HEK293 (cell line): ENCODE measurements around the gene KIRREL3.

Experiments
- CTCF ChIA-PET: fragments of 350-600 bp; formaldehyde crosslinking; extraction: SDS; loops from one replicate; lab custom pipeline; 2021; ENCODE audit warnings: antibody characterized with exemption; lab: Yijun Ruan, JAX
- POLR2A ChIA-PET: fragments of 300-600 bp; formaldehyde crosslinking; extraction: SDS; loops from one replicate; lab custom pipeline; 2020; ENCODE audit warnings: antibody characterized with exemption, inconsistent platforms; lab: Yijun Ruan, JAX
- H3K27ac ChIP-seq: fragments of 200-500 bp; sonication (Bioruptor generic); 2 replicates; pipeline ENCODE4 v1.5.1; 2014; ENCODE audit warnings: low read depth, low read length, control low read depth, inconsistent platforms; ENCODE audit errors: extremely low read depth
- H3K36me3 ChIP-seq, 2 experiments: fragments of 200-500 bp in 1 of 2; sonication (Bioruptor generic) in 1 of 2; 1 replicate in 1 of 2; 2 replicates in 1 of 2; pipeline ENCODE4 v1.5.1; 2014 to 2017; ENCODE audit warnings: inconsistent platforms in 2 of 2, low read length in 2 of 2; ENCODE audit not compliant: control insufficient read depth in 2 of 2, insufficient read depth in 1 of 2
- H3K4me1 ChIP-seq: fragments of 200-500 bp; sonication (Bioruptor generic); 2 replicates; pipeline ENCODE4 v1.5.1; 2014; ENCODE audit warnings: mild to moderate bottlenecking, low read length, inconsistent platforms; ENCODE audit not compliant: control insufficient read depth, insufficient read depth
- H3K4me3 ChIP-seq: 2 replicates; pipeline ENCODE4 v1.5.1; 2011; ENCODE audit warnings: low read depth, mild to moderate bottlenecking, control low read depth, low read length, moderate library complexity
- H3K9me3 ChIP-seq: fragments of 200-500 bp; sonication (Bioruptor generic); 2 replicates; pipeline ENCODE4 v1.5.1; 2014; ENCODE audit warnings: low read depth, low read length, inconsistent platforms; ENCODE audit not compliant: control insufficient read depth, insufficient read depth
- EGR2 ChIP-seq: fragments of 450-650 bp; formaldehyde crosslinking; IDR thresholded peaks from 2 replicates; pipeline ENCODE4 v1.5.1; 2016; ENCODE audit warnings: low read depth, missing biosample characterization, missing genetic modification characterization
- IKZF3 ChIP-seq: fragments of 450-650 bp; IDR thresholded peaks from 2 replicates; pipeline ENCODE4 v1.5.0; 2018; ENCODE audit warnings: missing biosample characterization, mild to moderate bottlenecking, missing genetic modification characterization, moderate library complexity
- PBX3 ChIP-seq: sonication (generic); formaldehyde crosslinking; IDR thresholded peaks from 2 replicates; pipeline ENCODE4 v1.8.1; 2022; ENCODE audit warnings: mild to moderate bottlenecking, moderate library complexity, missing genetic modification reagents
- SP7 ChIP-seq: fragments of 450-650 bp; formaldehyde crosslinking; IDR thresholded peaks from 2 replicates; pipeline ENCODE4 v1.5.1; 2016; ENCODE audit warnings: missing biosample characterization, missing genetic modification characterization
- ZBTB1 ChIP-seq: fragments of 450-650 bp; formaldehyde crosslinking; IDR thresholded peaks from 2 replicates; pipeline ENCODE4 v1.5.1; 2016; ENCODE audit warnings: missing biosample characterization, missing genetic modification characterization
- ZBTB20 ChIP-seq: fragments of 450-650 bp; formaldehyde crosslinking; IDR thresholded peaks from 2 replicates; pipeline ENCODE4 v1.5.1; 2016; ENCODE audit warnings: missing biosample characterization, missing genetic modification characterization
- ZEB2 ChIP-seq: fragments of 450-650 bp; formaldehyde crosslinking; IDR thresholded peaks from 2 replicates; pipeline ENCODE4 v1.5.1; 2016; ENCODE audit warnings: missing biosample characterization, missing genetic modification characterization
- ZNF138 ChIP-seq: fragments of 450-650 bp; formaldehyde crosslinking; IDR thresholded peaks from 2 replicates; pipeline ENCODE4 v1.5.1; 2016; ENCODE audit warnings: missing biosample characterization, missing genetic modification characterization, borderline replicate concordance
- ZNF169 ChIP-seq: fragments of 450-650 bp; formaldehyde crosslinking; IDR thresholded peaks from 2 replicates; pipeline ENCODE4 v1.5.1; 2016; ENCODE audit warnings: missing biosample characterization, missing genetic modification characterization
- ZNF2 ChIP-seq: fragments of 450-650 bp; formaldehyde crosslinking; IDR thresholded peaks from 2 replicates; pipeline ENCODE4 v1.5.1; 2016; ENCODE audit warnings: missing biosample characterization, missing genetic modification characterization
- ZNF223 ChIP-seq: fragments of 450-650 bp; formaldehyde crosslinking; IDR thresholded peaks from 2 replicates; pipeline ENCODE4 v1.5.1; 2016; ENCODE audit warnings: missing biosample characterization, missing genetic modification characterization
- ZNF274 ChIP-seq, 2 experiments: fragments of 200-500 bp in 1 of 2; fragments of 450-650 bp in 1 of 2; sonication (Bioruptor generic) in 1 of 2; formaldehyde crosslinking in 1 of 2; IDR thresholded peaks; 2 replicates each; pipeline versions ENCODE4 v1.5.1 to v1.6.1; 2014 to 2016; ENCODE audit warnings: borderline replicate concordance in 1 of 2, inconsistent platforms in 1 of 2, low read length in 1 of 2, missing biosample characterization in 1 of 2, missing genetic modification characterization in 1 of 2
- ZNF292 ChIP-seq: fragments of 450-650 bp; formaldehyde crosslinking; IDR thresholded peaks from 2 replicates; pipeline ENCODE4 v1.5.1; 2016; ENCODE audit warnings: low read depth, missing biosample characterization, missing genetic modification characterization, borderline replicate concordance
- ZNF311 ChIP-seq: fragments of 450-650 bp; formaldehyde crosslinking; IDR thresholded peaks from 2 replicates; pipeline ENCODE4 v1.5.1; 2017; ENCODE audit warnings: missing biosample characterization, missing genetic modification characterization, borderline replicate concordance
- ZNF324 ChIP-seq: fragments of 450-650 bp; formaldehyde crosslinking; IDR thresholded peaks from 2 replicates; pipeline ENCODE4 v1.5.1; 2016; ENCODE audit warnings: missing biosample characterization, missing genetic modification characterization
- ZNF350 ChIP-seq: fragments of 450-650 bp; formaldehyde crosslinking; IDR thresholded peaks from 2 replicates; pipeline ENCODE4 v1.5.0; 2017; ENCODE audit warnings: missing biosample characterization, mild to moderate bottlenecking, missing genetic modification characterization
- ZNF488 ChIP-seq: fragments of 450-650 bp; formaldehyde crosslinking; IDR thresholded peaks from 2 replicates; pipeline ENCODE4 v1.5.1; 2016; ENCODE audit warnings: missing biosample characterization, missing genetic modification characterization
- ZNF560 ChIP-seq: fragments of 450-650 bp; formaldehyde crosslinking; IDR thresholded peaks from 2 replicates; pipeline ENCODE4 v1.5.1; 2017; ENCODE audit warnings: missing biosample characterization, missing genetic modification characterization, borderline replicate concordance
- ZNF610 ChIP-seq: fragments of 450-650 bp; formaldehyde crosslinking; IDR thresholded peaks from 2 replicates; pipeline ENCODE4 v1.5.1; 2016; ENCODE audit warnings: missing biosample characterization, missing genetic modification characterization, borderline replicate concordance
- ZNF645 ChIP-seq: fragments of 450-650 bp; formaldehyde crosslinking; IDR thresholded peaks from 2 replicates; pipeline ENCODE4; 2016; ENCODE audit warnings: missing biosample characterization, missing genetic modification characterization
- ZNF670 ChIP-seq: fragments of 450-650 bp; formaldehyde crosslinking; IDR thresholded peaks from 2 replicates; pipeline ENCODE4 v1.5.1; 2016; ENCODE audit warnings: missing biosample characterization, missing genetic modification characterization, low read depth
- ZNF701 ChIP-seq: fragments of 450-650 bp; formaldehyde crosslinking; IDR thresholded peaks from 2 replicates; pipeline ENCODE4 v1.5.1; 2016; ENCODE audit warnings: missing biosample characterization, missing genetic modification characterization
- ZNF707 ChIP-seq: fragments of 450-650 bp; formaldehyde crosslinking; IDR thresholded peaks from 2 replicates; pipeline ENCODE4 v1.5.1; 2016; ENCODE audit warnings: missing biosample characterization, missing genetic modification characterization
- ZNF76 ChIP-seq: fragments of 450-650 bp; formaldehyde crosslinking; IDR thresholded peaks from 2 replicates; pipeline ENCODE4; 2016; ENCODE audit warnings: low read depth, missing biosample characterization, missing genetic modification characterization, borderline replicate concordance
- ZNF777 ChIP-seq: fragments of 450-650 bp; formaldehyde crosslinking; IDR thresholded peaks from 2 replicates; pipeline ENCODE4 v1.5.1; 2017; ENCODE audit warnings: missing biosample characterization, missing genetic modification characterization, borderline replicate concordance
- ZSCAN18 ChIP-seq: fragments of 450-650 bp; formaldehyde crosslinking; IDR thresholded peaks from 2 replicates; pipeline ENCODE4 v1.5.1; 2016; ENCODE audit warnings: missing biosample characterization, missing genetic modification characterization

KIRREL3 gene

GRCh38 chr11:126861796-126862459, 138.6 kb downstream of the KIRREL3 start:
- POLR2A ChIA-PET = no interaction called here
- TF ChIP-seq ZNF777 (no peak), ZNF274 (IDR thresholded peaks at IDR 0.05; ENCODE audit: low read length) (no peak), ZNF274 (tag by site-specific recombination; IDR thresholded peaks at IDR 0.05; ENCODE audit: borderline replicate concordance) (no peak), IKZF3 (no peak), ZBTB1 (tag by site-specific recombination) (no peak), ZNF488 (tag by site-specific recombination) (no peak), ZNF560 (tag by site-specific recombination) (no peak), ZNF223 (tag by site-specific recombination) (no peak), ZNF645 (tag by site-specific recombination) (no peak), ZNF311 (tag by site-specific recombination) (no peak)
- TF ChIP-seq, all 188 proteins: peak for 0
- Histone ChIP-seq H3K27ac (no peak overlapping the region), H3K9me3 (no peaks in the 10 kb centered on the region), H3K4me3 (no peak overlapping the region), H3K4me1 (no peaks in the 10 kb centered on the region), H3K36me3 (no peaks in the 10 kb centered on the region)
- CTCF ChIA-PET = interaction anchor here (0.9 kb wide), 1 partner anchor 146 kb away, joined by 3 read pairs; no protein-coding TSS in a partner anchor

GRCh38 chr11:126857860-126858808, 142.4 kb downstream of the KIRREL3 start:
- H3K27ac ChIP-seq = no peak overlapping the region
- ChIA-PET CTCF (no interaction called here), POLR2A (no interaction called here)

More at GRCh38 chr11:126857860-126858808, 142.4 kb downstream of the KIRREL3 start:
- TF ChIP-seq ZNF701 (tag by site-specific recombination) (no peak), ZNF707 (tag by site-specific recombination) (no peak), ZNF292 (tag by site-specific recombination) (no peak), PBX3 (CRISPR knock-in tag) (no peak), ZNF76 (tag by site-specific recombination) (no peak), EGR2 (tag by site-specific recombination) (no peak), ZEB2 (tag by site-specific recombination) (no peak), ZNF777 (no peak), ZNF350 (no peak), ZNF610 (no peak), ZNF324 (tag by site-specific recombination) (no peak), ZNF169 (tag by site-specific recombination) (no peak), SP7 (tag by site-specific recombination) (no peak), ZNF138 (tag by site-specific recombination) (no peak), ZNF670 (tag by site-specific recombination) (no peak), ZNF2 (tag by site-specific recombination) (no peak), ZBTB20 (no peak), ZSCAN18 (no peak)
- Histone ChIP-seq H3K9me3 (no peaks in the 10 kb centered on the region), H3K36me3 (no peaks in the 10 kb centered on the region), H3K4me1 (no peaks in the 10 kb centered on the region), H3K4me3 (no peak overlapping the region)
